HFF-Myc (cell line): ENCODE measurements around the gene ROBO1.

Experiments
- DNase-seq: peaks from one replicate; pipeline ENCODE4 v3.0.0-alpha.2; 2011; ENCODE audit warnings: low read depth; ENCODE audit errors: extremely low read depth
- H3K4me3 ChIP-seq: replicated peaks from 2 replicates; pipeline ENCODE4 v1.5.1; 2011; ENCODE audit warnings: low read depth, mild to moderate bottlenecking, control low read depth, low read length
- CTCF ChIP-seq: IDR thresholded peaks from 2 replicates; pipeline ENCODE4 v1.5.1; 2012; ENCODE audit warnings: mild to moderate bottlenecking, low read depth, low read length, control low read depth; ENCODE audit errors: missing control alignments

ROBO1 gene

GRCh38 chr3:78562328-78562727, 1205.5 kb downstream of the ROBO1 start:
- no peak for TF ChIP-seq CTCF
- DNase-seq, result no peak

More at GRCh38 chr3:78562328-78562727, 1205.5 kb downstream of the ROBO1 start:
- H3K4me3 ChIP-seq, result no peak overlapping the region
